GM21367 (cell line): ENCODE results near the gene GPR39.

Experiments used
- ATAC-seq: cut with Tn5 transposase; IDR thresholded peaks from one replicate; pipeline ENCODE4 v1.9.1; 2021; ENCODE audit not compliant: unreplicated experiment

The GPR39 gene

DNA sequence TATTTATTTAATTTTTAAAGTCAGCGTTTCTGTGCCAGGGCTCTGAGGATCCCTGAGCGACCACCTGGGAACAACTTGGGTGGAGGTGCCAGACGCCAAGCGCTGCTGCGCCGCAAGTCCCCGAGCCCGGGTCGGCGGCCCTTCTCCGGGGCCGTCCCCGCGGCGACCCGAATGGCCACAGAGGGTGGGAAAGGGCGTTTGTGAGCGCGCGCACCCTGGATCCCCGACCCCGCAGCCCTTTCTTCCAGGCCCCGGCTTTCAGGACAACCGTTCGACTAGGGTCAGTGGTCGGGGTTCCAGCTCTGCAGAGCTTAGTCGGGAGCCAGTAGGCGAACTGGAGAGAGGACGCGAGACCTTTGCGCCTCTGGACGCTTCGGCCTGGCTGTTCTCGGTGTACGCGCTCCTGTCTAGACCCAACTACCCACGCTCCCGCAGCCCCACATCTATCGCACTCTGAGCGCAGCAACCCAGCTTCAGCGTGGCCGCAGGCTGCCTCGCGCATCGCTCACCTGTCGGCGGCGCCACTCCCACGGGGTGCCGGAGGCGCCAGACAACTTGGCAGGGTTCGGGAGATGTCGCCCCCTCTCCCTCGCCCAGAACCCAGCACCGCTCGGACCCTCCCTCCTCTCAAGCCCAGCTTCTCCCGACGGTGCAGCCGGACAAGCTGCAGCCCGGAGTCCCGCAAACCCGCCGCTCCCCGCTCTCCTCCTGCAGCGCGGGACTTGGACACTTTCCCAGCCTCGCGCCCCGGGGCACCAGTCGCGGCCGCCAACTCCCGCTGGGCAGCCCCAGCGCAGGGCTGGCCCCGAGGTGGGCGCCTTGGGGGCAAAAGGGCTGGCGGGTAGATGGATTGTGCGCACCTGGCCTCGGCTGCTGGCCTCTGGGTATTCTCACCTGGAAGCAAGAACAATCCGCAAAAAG is 252.6 kb downstream of the GPR39 start:
- ATAC-seq: no peak

DNA sequence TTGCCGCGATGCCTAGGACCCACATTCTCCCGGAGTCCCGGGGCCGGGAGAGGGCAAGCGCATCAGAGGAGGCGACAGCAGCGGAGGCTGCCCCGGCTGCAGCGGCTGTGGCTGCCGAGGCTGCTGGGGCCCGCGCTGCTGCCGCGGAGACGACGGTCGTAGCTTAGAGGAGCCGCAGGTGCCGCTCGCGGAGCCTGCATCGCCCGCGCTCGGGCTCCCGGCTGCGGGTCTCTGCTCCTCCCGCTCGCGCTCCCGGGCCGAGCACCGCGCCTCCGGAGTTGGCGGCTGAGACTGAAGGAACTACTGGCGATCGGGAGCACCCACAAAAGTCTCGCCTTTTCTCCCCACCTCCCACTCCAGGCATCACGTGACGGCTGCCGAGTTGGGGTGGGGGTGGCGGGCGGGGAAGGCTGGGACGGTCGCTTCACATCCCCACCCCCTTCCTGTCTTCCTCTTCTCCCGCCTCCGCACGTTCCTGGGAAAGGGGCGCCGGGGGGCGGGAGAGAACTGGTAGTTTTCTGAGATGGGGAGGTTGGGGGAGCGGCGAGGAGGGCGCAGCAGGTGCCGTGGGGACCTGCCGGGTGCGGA is 253.4 kb downstream of the GPR39 start, which contains the start of gene LYPD1:
TSS of gene LYPD1 (minus strand) at position 298 of the 588 bp plus-strand sequence. CDS start at position 25, 273 bp downstream.
- ATAC-seq: no peak

GRCh38 chr2:132670496-132671150 is 254.0 kb downstream of the GPR39 start:
- ATAC-seq: no peak

DNA sequence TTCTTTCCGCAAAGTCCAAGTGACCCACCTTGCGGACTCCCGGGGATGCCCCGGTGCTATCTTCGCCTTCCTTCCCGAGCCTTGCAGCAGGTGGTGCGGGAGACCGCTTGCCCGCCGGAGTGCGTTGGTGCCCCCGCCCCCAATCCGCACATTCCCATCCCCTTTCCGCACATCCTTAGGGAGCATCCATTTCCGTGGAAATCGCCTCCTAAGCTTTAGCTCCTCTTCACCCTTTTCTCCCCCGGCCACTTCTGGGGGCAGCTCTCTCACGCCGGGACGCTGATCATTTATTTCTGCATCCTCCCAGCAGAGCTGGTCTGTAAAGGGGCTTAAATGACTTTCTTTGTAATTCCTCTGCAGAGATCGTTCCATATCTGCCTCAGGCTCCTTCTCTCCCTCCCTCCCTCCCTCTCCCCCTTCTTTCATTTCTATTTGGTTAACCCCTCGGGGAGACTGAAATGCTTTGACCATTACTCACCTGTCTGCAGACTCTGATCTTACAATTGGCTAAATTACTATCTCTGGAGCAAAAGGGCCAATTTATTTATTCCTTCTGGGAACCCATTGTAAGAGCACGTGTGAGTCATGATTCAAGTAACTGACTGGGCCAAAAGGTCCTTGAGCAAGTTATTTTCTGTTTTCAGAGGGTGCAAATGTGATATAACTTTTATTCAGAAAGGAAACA is 254.7 kb downstream of the GPR39 start:
- ATAC-seq: no peak

GRCh38 chr2:132676999-132677398 is 260.4 kb downstream of the GPR39 start:
- no peak for ATAC-seq

GRCh38 chr2:132677661-132678060 is 261.1 kb downstream of the GPR39 start:
- no peak for ATAC-seq

DNA sequence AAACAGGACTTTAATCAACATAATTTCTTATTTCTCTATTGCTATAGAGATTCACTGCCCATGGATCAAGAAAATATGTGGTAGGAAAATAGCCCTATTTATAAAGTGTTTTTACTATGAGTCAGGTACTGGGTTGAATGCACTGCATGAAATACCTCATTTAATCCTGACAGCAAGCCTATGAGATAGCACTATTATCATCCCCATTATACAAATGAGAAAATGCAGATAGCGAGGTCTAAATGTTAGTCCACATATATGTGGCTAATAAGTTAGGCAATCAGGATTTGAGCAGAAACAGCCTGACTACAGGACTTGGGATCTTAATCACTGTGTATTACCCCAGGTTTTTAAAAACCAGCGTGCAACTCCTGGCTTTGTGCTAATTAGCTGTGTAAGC is 261.9 kb downstream of the GPR39 start:
- no peak for ATAC-seq

DNA sequence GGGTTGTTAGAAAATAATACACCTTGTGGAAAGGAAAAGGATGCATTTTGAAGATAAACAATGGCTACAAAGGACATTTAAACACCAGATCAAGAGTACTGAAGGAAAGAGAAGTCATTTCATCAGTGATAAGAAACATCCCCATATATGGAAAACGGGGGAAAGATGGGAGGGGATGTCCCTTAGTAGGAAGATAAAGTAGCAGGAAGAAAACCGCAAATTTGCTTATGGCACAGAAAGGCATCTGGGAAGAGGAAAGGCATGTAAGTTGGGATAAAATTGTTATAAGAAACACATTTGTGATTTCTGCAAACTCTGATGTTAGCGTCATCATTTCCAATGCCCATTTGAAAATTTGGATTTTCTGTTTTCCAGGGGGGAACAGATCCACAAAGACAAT is 263.9 kb downstream of the GPR39 start:
- no peak for ATAC-seq

DNA sequence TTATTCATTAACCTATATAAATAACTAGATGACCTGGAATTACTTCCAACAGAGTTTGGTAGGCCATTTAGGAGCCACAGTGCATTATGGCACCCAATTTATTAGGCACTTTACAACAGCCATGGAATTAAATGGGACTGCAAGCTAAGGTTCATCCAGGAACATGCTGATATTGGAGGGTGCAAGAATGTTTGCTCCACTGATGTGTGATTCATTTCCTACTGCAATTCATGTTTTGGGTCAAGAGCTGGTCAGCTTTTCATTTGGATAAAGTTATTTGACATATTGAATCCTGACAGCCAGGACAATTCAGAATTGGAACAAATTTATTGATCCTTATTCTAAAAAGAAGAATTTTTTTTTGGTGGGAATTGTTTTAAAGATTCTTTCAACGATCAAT is 265.2 kb downstream of the GPR39 start:
- no peak for ATAC-seq

- no peak for ATAC-seq
Observed at GRCh38 chr2:132690664-132691303, 274.2 kb downstream of the GPR39 start.

DNA sequence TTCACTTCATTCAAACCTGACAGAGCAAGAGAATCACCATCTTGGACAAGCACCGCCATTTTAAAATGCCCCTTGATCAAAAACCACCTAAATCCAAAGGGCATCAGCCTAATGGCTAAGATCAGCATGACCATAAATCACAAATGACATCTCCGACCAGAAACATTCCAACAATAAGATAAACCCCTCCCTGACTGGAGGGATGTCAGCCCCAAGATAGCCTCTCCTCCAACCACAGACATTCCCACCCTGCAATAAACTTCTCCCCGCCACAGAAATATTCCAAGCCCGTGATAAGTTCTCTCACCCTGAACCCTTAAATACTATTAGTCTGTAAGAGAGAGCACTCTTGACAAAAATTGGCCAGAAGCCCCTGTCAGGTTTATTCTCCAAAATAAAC is 275.0 kb downstream of the GPR39 start:
- no peak for ATAC-seq

- ATAC-seq: no peak
Observed at GRCh38 chr2:132692816-132693215, 276.2 kb downstream of the GPR39 start.
